Right lung (tissue), 5 donors: ENCODE measurements around the gene CTSW. TPM values are rescaled to one million over a fixed set of nuclear protein-coding genes. Genes with fewer than 3 reads are reported as not detected.

Experiments used
- DNase-seq, 2 donors: peaks; one replicate each; pipeline ENCODE4 v3.0.0-alpha.2; 2013
- polyA plus RNA-seq, 5 donors: library from polyadenylated mRNA; unstranded; fragments of 120-200 nt; gene quantifications; one replicate each; pipeline versions ENCODE4 v1.2.1 to v1.2.3, GENCODE V29; 2013; ENCODE audit warnings: inconsistent platforms in 1 of 5, low replicate concordance in 1 of 5; ENCODE audit not compliant: insufficient read length in 5 of 5, insufficient read depth in 1 of 5

CTSW gene
- polyA plus RNA-seq, 5 donors = 2.6 to 6.3 (median 6.1) TPM

- no peak for DNase-seq
These were observed 24.5 kb upstream of the CTSW start for GRCh38 chr11:65854852-65855837.

GRCh38 chr11:65855927-65856363 is 23.7 kb upstream of the CTSW start:
- DNase-seq = no peak

GRCh38 chr11:65856689-65857499 is 22.7 kb upstream of the CTSW start:
- peak; percentile 62 to 76 for DNase-seq

GRCh38 chr11:65857500-65857852 is 22.2 kb upstream of the CTSW start:
- DNase-seq = no peak

- DNase-seq = peak; percentile 97 to 98
These were observed 21.6 kb upstream of the CTSW start, which contains the start of gene CFL1 for GRCh38 chr11:65857853-65858680. Gene CFL1 (minus strand): TSS chr11:65858180. CDS start chr11:65858099, 81 bp downstream.

GRCh38 chr11:65858681-65859087 is 21.0 kb upstream of the CTSW start:
- no peak for DNase-seq

GRCh38 chr11:65859095-65859811 is 20.4 kb upstream of the CTSW start:
- peak; percentile 95 to 97 for DNase-seq

GRCh38 chr11:65859812-65860277 is 19.8 kb upstream of the CTSW start:
- DNase-seq = no peak

- DNase-seq = peak; percentile 92 to 95
These were observed 19.1 kb upstream of the CTSW start, which contains the start of gene MUS81 for GRCh38 chr11:65860278-65861164. Gene MUS81 (plus strand): TSS chr11:65860433. CDS start chr11:65860754, 321 bp downstream.

GRCh38 chr11:65861165-65861505 is 18.5 kb upstream of the CTSW start:
- DNase-seq = no peak

- DNase-seq = no peak
These were observed 18.0 kb upstream of the CTSW start for GRCh38 chr11:65861533-65862183.

GRCh38 chr11:65862191-65862735 is 17.4 kb upstream of the CTSW start:
- no peak for DNase-seq

- DNase-seq = no peak
These were observed 16.4 kb upstream of the CTSW start for GRCh38 chr11:65862941-65863888.

- no peak for DNase-seq
These were observed 15.5 kb upstream of the CTSW start for GRCh38 chr11:65863889-65864705.

- DNase-seq = no peak
These were observed 14.7 kb upstream of the CTSW start for GRCh38 chr11:65864706-65865471.
